HL-60 (cell line): ENCODE results near the gene HOXB7.

ENCODE experiments used
- DNase-seq, 2 experiments: peaks; one replicate each; pipeline ENCODE4 v3.0.0-alpha.2; 2010 to 2020; ENCODE audit warnings: low read depth in 1 of 2, low spot score in 1 of 2
- H3K27ac ChIP-seq: fragments of 250-450 bp; sonication (Bioruptor Pico); replicated peaks from 2 replicates; pipeline ENCODE4 v1.5.1; 2020; ENCODE audit warnings: mild to moderate bottlenecking, moderate library complexity
- H3K27me3 ChIP-seq: fragments of 250-450 bp; sonication (Bioruptor Pico); 2 replicates; pipeline ENCODE4 v1.5.1; 2021; ENCODE audit warnings: mild to moderate bottlenecking, moderate library complexity; ENCODE audit not compliant: insufficient read depth, poor library complexity, severe bottlenecking
- H3K4me3 ChIP-seq: replicated peaks from 2 replicates; pipeline ENCODE4 v1.5.1; 2011; ENCODE audit warnings: mild to moderate bottlenecking, control low read depth, low read length; ENCODE audit not compliant: insufficient read depth
- GABPA ChIP-seq: IDR thresholded peaks from 2 replicates; pipeline ENCODE4 v1.6.1; 2012; ENCODE audit warnings: low read depth
- POLR2AphosphoS5 ChIP-seq: IDR thresholded peaks from 2 replicates; pipeline ENCODE4 v1.6.1; 2012; ENCODE audit warnings: low read depth
- REST ChIP-seq: IDR thresholded peaks from 2 replicates; pipeline ENCODE4 v1.6.1; 2012; ENCODE audit warnings: low read depth; ENCODE audit not compliant: insufficient replicate concordance
- SPI1 ChIP-seq: IDR thresholded peaks from 2 replicates; pipeline ENCODE4 v1.6.1; 2012; ENCODE audit warnings: low read depth, mild to moderate bottlenecking, borderline replicate concordance
- TF ChIP-seq, protein P1 (sequence below): IDR thresholded peaks from one replicate; pipeline ENCODE4 v1.5.1; 2011; ENCODE audit warnings: low read length, control low read depth, inconsistent platforms; ENCODE audit not compliant: insufficient read depth

Gene HOXB7

GRCh38 chr17:48643697-48644012, 32.8 kb upstream of the HOXB7 start:
- Histone ChIP-seq H3K27ac (no peak overlapping the region), H3K4me3 (no peak overlapping the region), H3K27me3 (peaks cover 74% of the 10 kb centered on the region)
- TF ChIP-seq REST (no peak), GABPA (no peak), POLR2AphosphoS5 (no peak), SPI1 (no peak)
- TF ChIP-seq, protein P1, sequence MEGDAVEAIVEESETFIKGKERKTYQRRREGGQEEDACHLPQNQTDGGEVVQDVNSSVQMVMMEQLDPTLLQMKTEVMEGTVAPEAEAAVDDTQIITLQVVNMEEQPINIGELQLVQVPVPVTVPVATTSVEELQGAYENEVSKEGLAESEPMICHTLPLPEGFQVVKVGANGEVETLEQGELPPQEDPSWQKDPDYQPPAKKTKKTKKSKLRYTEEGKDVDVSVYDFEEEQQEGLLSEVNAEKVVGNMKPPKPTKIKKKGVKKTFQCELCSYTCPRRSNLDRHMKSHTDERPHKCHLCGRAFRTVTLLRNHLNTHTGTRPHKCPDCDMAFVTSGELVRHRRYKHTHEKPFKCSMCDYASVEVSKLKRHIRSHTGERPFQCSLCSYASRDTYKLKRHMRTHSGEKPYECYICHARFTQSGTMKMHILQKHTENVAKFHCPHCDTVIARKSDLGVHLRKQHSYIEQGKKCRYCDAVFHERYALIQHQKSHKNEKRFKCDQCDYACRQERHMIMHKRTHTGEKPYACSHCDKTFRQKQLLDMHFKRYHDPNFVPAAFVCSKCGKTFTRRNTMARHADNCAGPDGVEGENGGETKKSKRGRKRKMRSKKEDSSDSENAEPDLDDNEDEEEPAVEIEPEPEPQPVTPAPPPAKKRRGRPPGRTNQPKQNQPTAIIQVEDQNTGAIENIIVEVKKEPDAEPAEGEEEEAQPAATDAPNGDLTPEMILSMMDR: no peak
- no peak for DNase-seq

DNA sequence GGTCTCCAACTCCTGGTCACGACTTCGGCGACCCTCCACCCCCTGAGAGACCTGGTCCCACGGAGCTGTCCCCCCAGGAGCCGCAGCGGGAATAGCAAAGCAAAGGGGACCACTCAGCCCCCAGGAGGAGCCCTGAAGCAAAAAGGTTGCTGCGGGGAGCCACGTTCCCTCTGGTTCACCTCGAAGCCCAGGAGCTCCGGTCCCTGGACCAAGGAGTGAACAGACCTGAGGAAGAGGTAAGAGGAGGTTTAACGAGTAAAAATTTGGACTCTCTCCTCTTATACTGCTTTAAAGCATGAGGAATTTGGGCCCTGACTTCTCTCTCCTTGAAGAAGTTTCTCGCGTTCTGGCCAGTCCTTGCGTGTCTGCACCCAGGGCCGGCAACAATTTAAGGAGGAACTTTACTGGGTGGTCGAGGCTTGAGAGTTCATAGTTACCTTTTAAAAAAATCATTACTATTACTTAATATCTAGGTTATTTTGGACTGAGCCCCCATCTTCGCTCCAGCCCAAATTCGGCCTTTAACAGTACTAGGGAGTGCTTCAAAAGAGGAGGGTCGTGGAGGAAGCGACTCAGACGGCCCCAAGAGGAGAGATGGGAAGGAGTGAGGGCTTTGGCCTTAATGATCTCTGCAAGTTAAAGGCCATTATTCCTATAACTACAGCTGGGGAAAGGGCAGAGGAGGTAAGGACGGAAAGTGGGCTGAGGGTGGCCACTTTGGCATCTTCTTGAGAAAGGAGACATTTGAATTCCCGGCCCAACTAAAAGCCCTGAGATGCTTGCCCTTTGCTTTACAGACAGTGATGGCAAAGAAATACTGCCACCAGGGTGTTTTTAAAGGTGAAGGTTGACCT, 32.3 kb upstream of the HOXB7 start:
- DNase-seq: no peak
- TF ChIP-seq GABPA: no peak
- TF ChIP-seq POLR2AphosphoS5: no peak
- TF ChIP-seq, protein P1: no peak
- H3K27ac ChIP-seq: no peak overlapping the region
- H3K27me3 ChIP-seq: peaks cover 78% of the 10 kb centered on the region
- H3K4me3 ChIP-seq: no peak overlapping the region

DNA sequence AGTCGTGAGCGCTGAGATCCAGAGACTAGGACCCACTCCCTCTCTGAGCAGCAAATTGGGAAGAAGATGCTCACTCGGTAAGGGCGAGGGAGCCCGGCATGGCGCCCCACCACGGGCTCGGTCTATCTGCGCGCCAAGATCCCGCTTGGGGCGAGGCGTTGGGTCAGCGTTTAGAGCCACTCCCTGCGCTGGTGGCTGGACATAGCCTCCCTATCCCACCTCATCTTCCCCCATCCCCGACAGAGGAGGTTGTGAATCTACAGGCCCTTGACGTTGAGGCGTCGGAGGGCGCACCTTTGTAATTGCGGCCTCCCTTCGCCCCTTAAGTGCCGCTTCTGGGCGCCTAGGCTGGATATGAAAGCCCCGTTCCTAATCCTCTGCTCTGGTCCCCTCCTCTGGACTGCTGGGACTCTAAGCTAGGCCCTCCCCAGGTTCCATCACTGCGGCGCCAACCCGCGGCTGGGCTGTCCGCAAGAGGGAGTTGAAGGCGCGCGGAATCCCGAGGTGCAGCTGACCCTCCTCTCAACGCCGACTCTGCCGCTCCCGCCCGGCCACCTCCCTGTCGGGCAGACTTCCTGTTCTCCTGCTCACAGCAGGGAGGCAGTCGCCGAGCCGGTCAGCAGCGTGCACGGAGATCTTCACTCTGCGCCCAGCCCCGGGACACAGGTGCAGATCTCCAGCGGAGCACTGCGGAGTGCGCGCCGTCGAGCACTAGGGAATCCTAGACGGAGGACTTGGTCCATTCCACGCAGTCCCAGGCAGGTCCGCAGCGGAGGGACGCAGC, 31.4 kb upstream of the HOXB7 start:
- H3K4me3 ChIP-seq: no peak overlapping the region
- no peak for TF ChIP-seq SPI1
- TF ChIP-seq, protein P1: no peak
- no peak for TF ChIP-seq REST
- TF ChIP-seq POLR2AphosphoS5: no peak
- no peak for TF ChIP-seq GABPA
- H3K27ac ChIP-seq: no peak overlapping the region
- H3K27me3 ChIP-seq: peaks cover 76% of the 10 kb centered on the region
- DNase-seq: no peak
